Esophagus squamous epithelium (tissue), 5 donors: ENCODE results near the gene MYD88. TPM values are rescaled to one million over a fixed set of nuclear protein-coding genes. Genes with fewer than 3 reads are reported as not detected.
"Not testable (repeated sequence)": the region's sequence is repeated elsewhere in the genome, so short reads cannot be mapped to it uniquely, and the experiment has no call there.

Experiments used
- DNase-seq: peaks from one replicate; lab custom pipeline; 2025; lab: John Stamatoyannopoulos, UW
- H3K27ac ChIP-seq, 4 donors: fragments of 200-600 bp; sonication (generic); one replicate each; pipeline ENCODE4 v1.5.1; 2016 to 2019; ENCODE audit warnings: mild to moderate bottlenecking in 1 of 4
- H3K27me3 ChIP-seq, 4 donors: fragments of 200-600 bp; sonication (generic); 1 replicate in 3 of 4; 2 replicates in 1 of 4; pipeline versions ENCODE4 v1.5.1 to v1.6.0; 2017 to 2021; ENCODE audit warnings: antibody characterized with exemption in 1 of 4
- H3K36me3 ChIP-seq, 3 donors: fragments of 200-600 bp; sonication (generic); one replicate each; pipeline ENCODE4 v1.5.1; 2016 to 2019
- H3K4me1 ChIP-seq, 3 donors: fragments of 200-600 bp; sonication (generic); one replicate each; pipeline ENCODE4 v1.5.1; 2017 to 2019
- H3K4me3 ChIP-seq, 4 donors: fragments of 200-600 bp; sonication (generic); 1 replicate in 3 of 4; 2 replicates in 1 of 4; pipeline ENCODE4 v1.5.1; 2016 to 2019; ENCODE audit warnings: mild to moderate bottlenecking in 2 of 4, moderate library complexity in 1 of 4
- H3K9me3 ChIP-seq, 3 donors: fragments of 200-600 bp; sonication (generic); one replicate each; pipeline ENCODE4 v1.5.1; 2016 to 2019
- POLR2A ChIP-seq, 4 donors: fragments of 450-650 bp; IDR thresholded peaks; one replicate each; pipeline ENCODE4 v1.6.1; 2017; ENCODE audit warnings: antibody characterized with exemption in 4 of 4, mild to moderate bottlenecking in 4 of 4, moderate library complexity in 3 of 4
- WGBS, 2 donors: methylation state at CpG; one replicate each; pipeline ENCODE4 v1.1.5; 2018; 5-methylcytosine and 5-hydroxymethylcytosine counted together
- intact Hi-C: fragments of 100-400 bp; cut with DNase I; formaldehyde crosslinking; loops from one replicate; pipeline ENCODE4 v1.15.0; 2022
- total RNA-seq, 4 donors: library from RNA; depleted of rRNA; stranded (reverse); fragments of >200 nt; gene quantifications; one replicate each; pipeline ENCODE4 v1.1.0, GENCODE V29; 2016
- TF ChIP-seq, protein P1 (sequence below), 6 experiments: fragments of 450-650 bp in 4 of 6; fragments of 200-600 bp in 2 of 6; sonication (generic) in 2 of 6; IDR thresholded peaks; one replicate each; pipeline ENCODE4 v1.5.1; 2016 to 2019; ENCODE audit warnings: antibody characterized with exemption in 6 of 6, mild to moderate bottlenecking in 4 of 6, moderate library complexity in 4 of 6
- donor health status: DM: yes; HTN: yes; CAD: no.

The MYD88 gene
- total RNA-seq, 4 donors from 2014 or later: 42.5 to 77.1 (median 60.2) TPM

DNA sequence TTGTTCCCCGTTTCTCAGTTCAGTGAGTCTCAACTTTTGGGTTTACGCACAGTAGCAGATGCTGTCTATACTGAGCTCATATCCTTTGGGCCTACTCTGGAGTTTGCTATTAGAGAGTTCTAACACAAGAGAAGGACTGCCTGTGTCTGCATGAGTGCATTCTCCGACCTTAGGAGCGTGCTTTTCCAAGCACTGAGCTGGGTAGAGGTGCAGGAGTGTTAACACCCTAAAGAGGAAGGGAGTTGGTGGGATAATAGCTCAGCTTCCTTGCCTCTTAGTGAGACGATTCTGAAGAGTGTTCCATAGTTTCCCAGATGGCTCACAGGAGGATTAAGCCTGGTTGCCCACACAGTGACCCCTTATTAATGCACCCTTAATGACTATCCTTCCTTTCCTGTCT, 20.0 kb downstream of the MYD88 start:
- intact Hi-C loops: no loop called here
- Histone ChIP-seq H3K27ac (no peak overlapping the region), H3K4me3 (no peak overlapping the region), H3K4me1 (peaks cover 4 to 26% (median 4%) of the 10 kb centered on the region in 3 donors), H3K36me3 (no peaks in the 10 kb centered on the region), H3K9me3 (no peaks in the 10 kb centered on the region), H3K27me3 (no peaks in the 10 kb centered on the region)
- TF ChIP-seq POLR2A (IDR thresholded peaks at IDR 0.05): no peak
- TF ChIP-seq, protein P1, sequence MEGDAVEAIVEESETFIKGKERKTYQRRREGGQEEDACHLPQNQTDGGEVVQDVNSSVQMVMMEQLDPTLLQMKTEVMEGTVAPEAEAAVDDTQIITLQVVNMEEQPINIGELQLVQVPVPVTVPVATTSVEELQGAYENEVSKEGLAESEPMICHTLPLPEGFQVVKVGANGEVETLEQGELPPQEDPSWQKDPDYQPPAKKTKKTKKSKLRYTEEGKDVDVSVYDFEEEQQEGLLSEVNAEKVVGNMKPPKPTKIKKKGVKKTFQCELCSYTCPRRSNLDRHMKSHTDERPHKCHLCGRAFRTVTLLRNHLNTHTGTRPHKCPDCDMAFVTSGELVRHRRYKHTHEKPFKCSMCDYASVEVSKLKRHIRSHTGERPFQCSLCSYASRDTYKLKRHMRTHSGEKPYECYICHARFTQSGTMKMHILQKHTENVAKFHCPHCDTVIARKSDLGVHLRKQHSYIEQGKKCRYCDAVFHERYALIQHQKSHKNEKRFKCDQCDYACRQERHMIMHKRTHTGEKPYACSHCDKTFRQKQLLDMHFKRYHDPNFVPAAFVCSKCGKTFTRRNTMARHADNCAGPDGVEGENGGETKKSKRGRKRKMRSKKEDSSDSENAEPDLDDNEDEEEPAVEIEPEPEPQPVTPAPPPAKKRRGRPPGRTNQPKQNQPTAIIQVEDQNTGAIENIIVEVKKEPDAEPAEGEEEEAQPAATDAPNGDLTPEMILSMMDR (IDR thresholded peaks at IDR 0.05): no peak
- no peak for DNase-seq
- 76 to 78% methylated on average over 3 to 5 of the region's 5 CpGs for WGBS, 2 donors

DNA sequence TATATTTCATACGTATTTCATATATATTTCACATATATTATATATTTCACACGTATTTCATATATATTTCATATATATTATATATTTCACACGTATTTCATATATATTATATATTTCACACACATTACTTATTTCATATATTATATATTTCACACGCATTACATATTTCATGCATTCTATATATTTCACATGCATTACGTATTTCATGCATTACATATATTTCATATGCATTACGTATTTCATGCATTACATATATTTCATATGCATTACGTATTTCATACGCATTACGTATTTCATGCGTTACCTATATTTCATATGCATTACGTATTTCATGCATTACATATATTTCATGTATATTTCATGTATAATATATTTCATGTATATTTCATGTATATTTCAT, 22.2 kb downstream of the MYD88 start:
- DNase-seq, intact Hi-C loops, H3K9me3 ChIP-seq, H3K27me3 ChIP-seq, H3K36me3 ChIP-seq, H3K27ac ChIP-seq, H3K4me3 ChIP-seq: not testable (repeated sequence)
- H3K4me1 ChIP-seq: peaks cover 3 to 13% (median 3%) of the 10 kb centered on the region in 3 donors
- WGBS, 2 donors: 91% methylated on average over 11 of the region's 11 CpGs

DNA sequence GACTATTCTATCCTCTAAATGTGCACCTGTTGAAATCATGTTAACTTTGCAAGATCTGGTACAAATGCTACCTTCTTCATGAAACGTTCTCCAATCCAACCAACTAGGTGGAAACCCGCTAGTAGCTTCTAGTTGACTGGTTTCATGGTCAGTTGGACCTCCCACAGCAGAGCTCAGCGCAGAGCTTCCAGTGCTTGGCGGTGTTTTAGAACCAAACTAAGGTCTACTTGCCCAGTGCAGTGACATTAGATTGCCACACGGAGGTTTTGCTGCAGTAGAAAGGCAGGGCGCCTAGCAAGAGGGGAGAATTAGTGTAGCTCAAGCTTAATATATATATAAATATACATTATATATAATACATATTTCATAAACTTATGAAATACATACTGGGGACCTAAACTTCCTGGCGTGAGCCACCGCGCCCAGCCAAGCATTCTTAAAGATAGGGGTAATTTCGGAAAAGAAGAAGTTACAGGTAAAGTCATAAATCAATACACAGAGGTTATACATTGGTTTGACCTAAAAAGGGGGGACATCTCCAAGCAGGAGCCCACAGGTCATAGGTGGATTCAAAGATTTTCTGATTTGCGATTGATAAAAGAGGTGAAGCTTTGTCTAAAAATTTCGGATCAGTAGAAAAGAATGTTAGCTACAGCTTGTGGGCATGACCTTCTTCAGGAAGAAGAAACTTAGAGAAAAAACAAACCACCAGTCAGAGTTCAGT, 24.8 kb downstream of the MYD88 start:
- H3K4me3 ChIP-seq: no peak overlapping the region
- no peaks in the 10 kb centered on the region for H3K9me3 ChIP-seq
- peak overlapping the region in 3 of 4 donors; percentile 93 to 99 (median 97) for H3K27ac ChIP-seq
- H3K27me3 ChIP-seq: no peaks in the 10 kb centered on the region
- WGBS, 2 donors: 87 to 88% methylated on average over 12 of the region's 12 CpGs
- peaks cover 9 to 31% (median 16%) of the 10 kb centered on the region in 3 donors for H3K4me1 ChIP-seq
- no peaks in the 10 kb centered on the region for H3K36me3 ChIP-seq
- no peak for TF ChIP-seq POLR2A (IDR thresholded peaks at IDR 0.05)
- TF ChIP-seq, protein P1 (IDR thresholded peaks at IDR 0.05): peak in 4 of 6 experiments; percentile 13 to 35 (median 22)
- no peak for DNase-seq
- intact Hi-C loops: no loop called here

DNA sequence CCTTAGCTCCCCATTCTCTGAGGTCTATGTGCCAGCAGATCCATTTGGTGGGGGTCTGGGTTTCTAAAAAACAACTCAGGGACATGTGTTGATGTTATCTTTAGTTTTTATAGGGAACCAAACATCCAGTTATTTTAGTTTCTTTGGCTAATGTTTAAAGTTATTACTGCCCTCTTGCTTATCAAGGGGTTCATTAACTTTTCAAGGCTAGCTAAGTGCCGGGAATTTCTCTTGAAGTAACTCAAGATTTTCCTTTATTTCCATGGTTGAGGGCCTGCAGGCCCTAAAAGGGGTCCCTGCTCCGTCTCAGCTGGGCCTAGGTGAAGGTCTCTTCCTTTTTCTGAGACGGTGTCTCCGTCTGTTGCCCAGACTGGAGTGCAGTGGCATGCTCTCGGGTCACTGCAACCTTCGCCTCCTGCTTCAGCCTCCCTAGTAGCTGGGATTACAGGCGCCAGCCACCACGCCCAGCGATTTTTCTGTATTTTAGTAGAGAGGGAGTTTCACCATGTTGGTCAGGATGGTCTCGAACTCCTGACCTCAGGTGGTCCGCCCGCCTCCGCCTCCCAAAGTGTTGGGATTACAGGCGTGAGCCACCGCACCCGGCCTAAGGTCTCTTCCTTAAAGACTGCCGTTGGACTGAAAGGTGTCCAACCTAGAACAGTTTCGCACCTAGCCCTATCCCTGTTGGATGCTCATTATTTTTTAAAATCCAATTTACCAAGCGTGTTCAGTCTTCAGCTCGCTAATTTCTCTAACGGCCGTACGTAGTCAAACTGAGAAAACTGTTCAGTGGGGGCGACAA, 25.6 kb downstream of the MYD88 start:
- Histone ChIP-seq H3K4me1 (peaks cover 9 to 38% (median 20%) of the 10 kb centered on the region in 3 donors), H3K27me3 (no peaks in the 10 kb centered on the region), H3K4me3 (peak overlapping the region; percentile 73 to 100 (median 86)), H3K27ac (peak overlapping the region; percentile 93 to 99 (median 98)), H3K36me3 (no peaks in the 10 kb centered on the region), H3K9me3 (no peaks in the 10 kb centered on the region)
- intact Hi-C loops: no loop called here
- WGBS, 2 donors: 64 to 67% methylated on average over 24 of the region's 24 CpGs
- no peak for DNase-seq
- TF ChIP-seq, protein P1 (IDR thresholded peaks at IDR 0.05): no peak
- TF ChIP-seq POLR2A (IDR thresholded peaks at IDR 0.05): no peak

DNA sequence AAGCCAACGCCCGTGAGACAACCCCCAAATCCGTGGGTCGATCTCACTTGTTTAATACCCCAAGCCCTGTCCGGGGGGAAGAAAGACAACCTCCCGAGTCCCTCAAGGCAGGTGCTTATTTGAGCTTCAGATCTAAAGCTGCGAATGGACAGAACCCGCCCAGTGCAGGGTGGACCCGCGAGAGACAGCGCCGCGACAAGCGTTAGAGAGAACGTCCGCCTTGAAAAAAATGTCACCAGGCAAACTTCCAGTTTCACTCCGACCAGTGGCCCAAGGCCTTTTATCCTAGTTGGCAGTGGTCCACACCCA, 26.1 kb downstream of the MYD88 start:
- intact Hi-C loops: no loop called here
- WGBS, 2 donors: 0 to 1% methylated on average over 15 to 17 of the region's 17 CpGs

More for the DNA sequence above, 26.1 kb downstream of the MYD88 start:
- Histone ChIP-seq H3K9me3 (no peaks in the 10 kb centered on the region), H3K4me1 (peaks cover 9 to 38% (median 20%) of the 10 kb centered on the region in 3 donors), H3K36me3 (no peaks in the 10 kb centered on the region), H3K27ac (peak overlapping the region; percentile 93 to 99 (median 98)), H3K27me3 (no peaks in the 10 kb centered on the region), H3K4me3 (peak overlapping the region; percentile 73 to 100 (median 86))
- no peak for DNase-seq
- TF ChIP-seq, protein P1 (IDR thresholded peaks at IDR 0.05): no peak
- TF ChIP-seq POLR2A (IDR thresholded peaks at IDR 0.05): peak in 1 of 4 donors; percentile 46
